Kasumi-1 (cell line): ENCODE measurements around the gene FANCE.

Source experiments
- DNase-seq, 2 experiments: peaks; one replicate each; lab custom pipeline; 2025; lab: John Stamatoyannopoulos, UW

Gene FANCE

DNA sequence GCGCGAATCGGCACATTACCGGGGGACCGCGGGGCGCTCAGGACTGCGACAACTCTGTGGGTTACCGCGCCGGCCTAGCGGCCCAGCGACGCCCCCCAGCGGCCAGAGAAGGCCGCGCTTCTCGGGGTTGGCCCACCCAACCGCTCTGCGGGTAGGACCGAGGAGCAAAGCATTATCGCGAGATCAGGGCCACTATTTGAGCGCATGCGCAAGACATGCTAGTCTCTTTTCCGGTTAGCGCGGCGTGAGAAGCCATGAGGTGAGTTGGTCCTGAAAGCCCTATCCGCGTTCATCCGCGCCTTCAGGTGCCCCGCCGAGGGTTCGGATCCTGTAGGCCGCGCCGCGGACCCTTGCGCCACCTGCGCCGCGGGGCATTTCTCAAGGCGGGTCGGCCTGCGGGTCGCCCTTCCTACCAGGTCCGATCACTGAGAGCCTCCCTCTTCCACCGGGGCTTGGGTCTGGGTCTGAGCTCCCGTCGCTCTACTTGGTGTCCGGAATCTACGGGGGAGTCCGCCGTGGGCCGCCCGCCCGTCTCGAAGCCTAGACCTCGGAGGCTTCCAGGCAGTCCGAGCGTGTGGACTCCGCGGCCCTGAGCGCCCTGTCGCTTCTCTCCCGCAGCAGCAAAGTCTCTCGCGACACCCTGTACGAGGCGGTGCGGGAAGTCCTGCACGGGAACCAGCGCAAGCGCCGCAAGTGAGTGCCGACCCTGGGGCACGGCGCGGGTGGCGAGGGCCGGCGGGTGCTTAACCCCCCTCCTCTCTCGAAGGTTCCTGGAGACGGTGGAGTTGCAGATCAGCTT lies 16.2 kb downstream of the FANCE start, which contains the start of gene RPL10A:
Gene RPL10A, plus strand, starts transcription at position 221 of the 799 bp plus-strand sequence. Its CDS starts 34 bp downstream, at position 255.
- peak; percentile 93 to 95 for DNase-seq

DNA sequence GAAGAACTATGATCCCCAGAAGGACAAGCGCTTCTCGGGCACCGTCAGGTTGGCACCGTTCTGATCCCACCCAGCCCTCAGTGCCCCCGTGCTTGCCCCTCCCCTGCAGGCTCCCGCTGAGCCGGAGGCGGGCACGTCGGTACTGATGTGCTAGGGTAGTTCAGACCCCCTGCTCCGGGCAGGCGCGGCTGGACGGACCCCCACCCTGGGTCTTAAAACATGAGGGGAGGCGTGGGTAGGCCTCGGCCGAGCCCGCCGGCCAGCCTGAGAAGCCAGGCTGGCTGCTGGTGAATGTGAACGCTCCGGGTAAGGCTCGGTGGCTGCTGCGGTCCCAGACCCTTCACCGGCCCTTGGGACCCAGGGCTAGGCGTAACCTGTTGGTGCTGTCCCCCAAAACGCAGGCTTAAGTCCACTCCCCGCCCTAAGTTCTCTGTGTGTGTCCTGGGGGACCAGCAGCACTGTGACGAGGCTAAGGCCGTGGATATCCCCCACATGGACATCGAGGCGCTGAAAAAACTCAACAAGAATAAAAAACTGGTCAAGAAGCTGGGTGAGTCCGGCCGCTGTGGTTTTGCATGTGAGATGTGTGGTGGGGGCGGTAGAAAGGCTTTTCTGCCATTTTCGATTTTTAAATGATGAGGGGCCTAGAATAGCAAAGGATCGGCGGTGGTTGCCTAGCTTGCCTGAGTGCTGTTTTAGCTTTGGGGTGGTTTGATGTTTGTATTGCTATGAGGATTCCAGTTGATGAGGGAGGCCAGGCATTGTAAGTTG lies 17.0 kb downstream of the FANCE start:
- no peak for DNase-seq

DNA sequence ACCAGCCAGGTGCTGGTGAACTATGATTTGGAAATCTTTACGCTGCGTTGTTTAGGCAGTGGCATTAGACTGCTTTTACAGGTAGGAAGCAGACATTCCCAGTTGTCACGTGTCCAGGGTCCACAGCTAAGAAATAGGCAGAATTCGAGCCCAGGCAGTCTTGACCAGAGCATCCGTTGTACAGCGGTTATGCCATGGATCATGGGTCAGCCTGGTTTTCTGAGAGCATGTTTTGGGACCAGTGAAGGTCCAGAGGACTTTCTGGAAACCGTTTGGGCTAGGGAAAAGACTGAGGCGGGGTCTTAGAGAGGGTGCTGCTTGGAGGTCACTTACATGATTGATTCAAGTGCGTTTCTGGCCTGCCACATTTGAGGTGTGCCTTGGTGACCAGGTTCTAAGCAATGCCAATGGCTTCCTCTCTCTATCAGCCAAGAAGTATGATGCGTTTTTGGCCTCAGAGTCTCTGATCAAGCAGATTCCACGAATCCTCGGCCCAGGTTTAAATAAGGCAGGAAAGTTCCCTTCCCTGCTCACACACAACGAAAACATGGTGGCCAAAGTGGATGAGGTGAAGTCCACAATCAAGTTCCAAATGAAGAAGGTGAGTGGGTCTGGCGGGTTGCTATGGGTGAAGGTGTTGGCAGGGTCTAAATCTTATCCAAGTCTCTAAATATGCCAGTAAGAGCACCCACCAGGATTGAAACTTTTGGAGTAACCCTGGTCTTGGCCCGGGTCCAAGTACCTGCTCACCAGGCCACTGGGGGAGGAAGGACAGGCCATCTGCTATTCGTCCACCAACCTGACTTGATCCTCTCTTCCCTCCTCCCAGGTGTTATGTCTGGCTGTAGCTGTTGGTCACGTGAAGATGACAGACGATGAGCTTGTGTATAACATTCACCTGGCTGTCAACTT lies 17.9 kb downstream of the FANCE start:
- no peak for DNase-seq

DNA sequence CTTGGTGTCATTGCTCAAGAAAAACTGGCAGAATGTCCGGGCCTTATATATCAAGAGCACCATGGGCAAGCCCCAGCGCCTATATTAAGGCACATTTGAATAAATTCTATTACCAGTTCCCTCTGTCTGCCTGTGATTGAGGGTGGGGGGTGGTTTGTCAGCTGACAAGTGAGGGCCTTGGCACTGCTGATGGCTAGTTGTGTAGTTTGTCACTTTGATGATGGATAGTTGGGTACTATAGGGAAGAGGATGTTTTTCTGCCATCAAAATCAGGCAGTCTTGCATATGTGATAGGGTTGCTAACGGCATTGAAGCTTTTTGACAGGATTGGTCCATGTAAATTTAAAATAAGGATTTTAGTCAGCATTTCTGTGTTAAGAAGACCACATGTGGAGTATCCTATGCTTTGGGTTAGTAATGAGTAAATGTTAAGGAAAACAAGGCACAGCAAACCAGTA lies 18.6 kb downstream of the FANCE start:
- DNase-seq: no peak

DNA sequence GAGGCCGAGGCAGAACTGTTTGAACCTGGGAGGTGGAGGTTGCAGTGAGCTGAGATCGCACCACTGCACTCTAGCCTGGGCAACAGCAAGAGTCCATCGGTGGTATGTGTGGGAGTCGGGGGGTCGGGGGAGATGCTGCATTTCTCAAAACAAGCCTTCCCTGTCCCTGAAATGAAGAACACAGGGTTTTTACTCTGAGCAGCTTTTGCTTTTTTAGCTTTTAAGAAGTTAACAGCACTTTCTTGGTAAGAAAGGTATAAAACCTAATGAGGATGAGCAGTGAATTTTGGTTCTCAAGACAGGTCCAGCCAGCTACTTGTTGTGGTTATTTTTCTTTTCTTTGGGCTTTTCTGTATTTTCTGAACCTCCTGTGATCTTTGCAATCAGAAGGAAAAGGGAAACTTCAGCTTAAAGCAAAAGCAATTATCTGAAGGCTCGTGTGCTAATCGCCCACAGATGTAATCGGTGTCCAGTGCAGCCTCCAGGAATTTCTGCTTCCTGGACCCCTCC lies 19.8 kb downstream of the FANCE start:
- DNase-seq: no peak

DNA sequence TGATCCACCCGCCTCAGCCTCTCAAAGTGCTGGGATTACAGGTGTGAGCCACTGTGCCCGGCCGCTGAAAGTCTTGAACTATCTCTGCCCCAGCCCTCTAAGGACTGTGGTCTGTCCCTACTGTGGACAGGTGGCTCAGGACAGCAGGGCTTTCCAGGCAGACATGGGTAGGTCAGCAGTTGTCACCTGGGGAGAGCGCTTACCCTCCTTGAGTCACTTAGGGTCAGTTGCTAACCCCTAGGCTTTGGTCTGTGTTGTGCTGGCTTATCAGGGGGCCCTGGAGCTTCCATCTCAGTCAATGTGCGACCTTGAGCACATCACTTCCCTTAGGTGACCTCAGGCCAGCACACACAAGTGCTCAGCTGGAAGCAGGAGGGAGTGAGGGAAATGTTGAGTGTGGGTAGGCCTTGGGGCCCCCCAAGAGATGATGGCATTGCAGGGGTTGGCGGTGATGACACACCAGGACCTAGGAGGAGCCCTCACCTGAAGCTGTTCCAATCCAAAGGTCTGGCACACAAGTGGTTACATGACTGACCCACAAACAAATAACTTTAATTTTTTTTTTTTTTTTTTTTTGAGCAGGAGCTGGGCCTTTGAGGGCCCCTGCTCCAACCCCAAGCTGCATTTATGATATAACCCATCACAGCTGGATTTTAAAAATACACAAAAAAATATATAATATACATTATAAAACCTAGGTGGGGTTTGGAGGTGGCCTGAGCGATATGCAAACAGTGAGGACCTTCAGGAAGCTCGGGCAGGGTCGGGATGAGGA lies 21.1 kb downstream of the FANCE start:
- no peak for DNase-seq

DNA sequence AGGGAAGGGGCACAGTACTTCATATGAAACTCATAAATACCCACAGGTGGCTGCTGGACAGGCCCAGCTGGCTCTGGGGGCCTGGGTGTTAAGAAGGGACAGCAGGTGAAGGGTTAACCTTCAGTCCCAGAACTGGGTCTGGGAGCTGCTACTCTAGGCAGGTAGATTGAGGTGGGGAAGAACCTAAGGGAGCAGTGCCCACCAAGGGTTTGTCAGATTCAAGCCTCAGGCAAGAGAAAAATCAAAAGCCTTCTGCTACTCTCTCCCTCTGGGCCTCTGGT lies 21.7 kb downstream of the FANCE start:
- peak in 1 of 2 experiments; percentile 18 for DNase-seq

DNA sequence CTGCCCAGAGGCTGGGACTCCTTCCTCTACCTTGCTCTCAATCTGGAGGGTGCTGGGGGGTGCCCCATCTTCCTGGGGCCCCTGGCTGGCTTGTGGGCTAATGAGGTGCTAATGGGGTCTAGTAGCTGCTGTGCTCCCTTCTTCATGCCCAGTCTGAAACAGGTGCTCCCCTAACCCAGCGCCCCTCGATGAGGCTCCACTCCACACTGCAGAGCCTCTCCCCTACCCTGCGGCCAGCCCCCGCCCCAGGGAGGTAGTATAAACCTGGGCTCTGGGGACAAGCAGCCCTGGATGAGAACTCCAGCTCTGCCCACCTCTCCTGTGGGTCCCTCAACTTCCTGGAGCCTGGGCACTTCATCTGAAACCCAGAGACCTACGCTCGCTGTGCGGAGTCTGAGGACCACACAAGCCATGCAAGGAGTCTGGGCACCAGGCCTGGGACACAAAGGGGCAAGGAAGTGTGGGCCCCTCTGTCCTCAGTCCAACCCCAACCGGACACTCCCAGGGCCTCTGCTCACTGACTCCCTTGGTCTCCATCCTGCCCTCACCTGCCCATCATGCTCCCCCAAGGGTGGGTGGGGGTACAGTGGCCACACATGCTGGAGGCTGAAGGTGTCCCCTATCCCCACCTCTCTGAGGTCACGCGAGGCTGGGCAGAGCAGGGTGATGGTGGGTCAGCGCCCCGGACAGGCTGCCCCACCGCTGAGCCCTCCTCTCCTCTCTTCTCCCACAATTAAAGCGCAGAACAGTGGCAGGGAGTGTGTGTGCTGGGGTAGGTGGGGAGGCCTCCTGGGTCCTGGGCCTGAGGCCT lies 22.2 kb downstream of the FANCE start:
- DNase-seq: no peak

DNA sequence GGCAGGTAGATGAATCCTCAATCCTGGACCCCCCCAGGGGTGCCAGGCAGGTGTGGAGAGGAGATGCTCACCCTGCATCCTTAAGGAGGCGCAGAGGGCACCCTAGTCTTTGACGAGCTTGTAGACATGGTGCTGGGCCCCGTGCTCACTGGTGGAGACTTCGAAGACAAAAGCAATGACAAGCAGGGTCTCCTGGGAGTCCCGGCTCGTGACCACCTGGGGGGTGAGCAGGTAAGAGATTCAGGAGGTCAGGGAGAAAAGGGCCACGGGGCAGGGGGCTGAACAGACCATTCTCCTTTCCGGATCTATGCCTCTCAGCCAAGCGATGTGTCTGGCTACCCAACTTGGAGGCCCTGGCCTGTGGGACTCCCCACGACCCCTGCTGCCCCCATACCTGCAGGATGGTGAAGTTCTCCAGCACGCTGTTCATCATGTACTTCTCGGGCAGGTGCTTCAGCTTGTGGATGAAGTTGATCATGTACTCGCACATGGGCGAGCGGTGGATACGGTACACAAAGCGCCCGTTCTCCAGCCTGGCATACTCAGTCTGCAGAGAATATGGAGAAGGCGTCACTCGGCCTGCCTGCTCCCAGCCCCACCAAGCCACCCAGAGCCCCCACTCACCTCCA lies 22.9 kb downstream of the FANCE start:
- DNase-seq: no peak

DNA sequence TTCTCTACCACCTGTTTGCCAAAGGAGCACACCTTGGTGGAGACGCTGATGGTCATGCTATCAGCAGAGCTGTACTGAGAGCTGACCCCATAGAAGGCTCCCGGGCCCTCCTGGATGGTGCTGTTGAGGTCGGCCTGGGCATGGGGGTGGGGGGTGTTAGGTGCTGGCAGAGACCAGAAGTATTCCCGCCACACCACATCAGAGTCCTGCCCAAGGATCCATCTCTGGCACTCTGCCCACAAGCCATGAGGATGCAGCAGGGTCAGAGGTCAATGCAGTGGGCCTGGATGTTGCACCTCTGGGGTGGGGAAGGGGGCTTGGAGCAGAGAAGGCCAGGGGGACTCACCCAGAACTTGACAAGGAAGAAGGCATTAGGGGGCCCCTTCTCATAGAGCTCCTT lies 23.4 kb downstream of the FANCE start:
- DNase-seq: no peak

DNA sequence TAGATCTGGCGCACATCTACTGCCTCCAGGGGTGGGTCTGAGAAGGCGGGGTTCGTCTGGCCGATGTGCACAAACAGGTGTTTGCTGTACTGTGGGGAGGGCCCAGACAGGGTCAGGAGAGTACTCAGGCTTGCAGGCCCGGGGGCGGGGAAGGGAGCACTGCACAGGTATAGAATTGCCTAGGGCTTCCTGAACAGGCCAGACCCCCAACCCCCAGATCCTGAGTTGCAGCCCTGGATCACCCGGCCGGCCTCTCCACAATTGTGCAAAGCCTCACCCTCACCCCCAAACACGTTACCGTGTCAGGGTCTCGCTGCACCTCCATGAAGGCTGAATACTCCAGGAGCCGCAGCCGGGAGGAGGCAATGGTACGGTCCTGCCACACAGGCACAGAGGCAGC lies 23.9 kb downstream of the FANCE start:
- no peak for DNase-seq

DNA sequence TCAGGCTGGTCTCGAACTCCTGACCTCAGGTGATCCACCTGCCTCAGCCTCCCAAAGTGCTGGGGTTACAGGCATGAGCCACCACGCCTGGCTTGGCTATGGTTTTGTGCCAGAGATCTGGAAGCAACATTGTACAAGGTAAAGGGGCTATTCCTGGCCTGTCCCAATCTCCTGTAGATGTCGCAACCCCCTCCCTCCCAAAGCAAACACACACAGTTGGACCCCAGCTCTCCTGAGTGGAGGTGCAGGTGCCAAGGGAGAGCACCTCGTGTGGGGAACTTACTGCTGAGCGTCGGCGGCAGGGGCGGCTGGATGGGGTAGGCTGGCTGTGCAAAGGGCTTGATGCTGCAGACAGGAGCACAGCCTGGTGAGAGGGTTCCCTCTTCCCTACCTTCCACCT lies 24.9 kb downstream of the FANCE start:
- DNase-seq: no peak

DNA sequence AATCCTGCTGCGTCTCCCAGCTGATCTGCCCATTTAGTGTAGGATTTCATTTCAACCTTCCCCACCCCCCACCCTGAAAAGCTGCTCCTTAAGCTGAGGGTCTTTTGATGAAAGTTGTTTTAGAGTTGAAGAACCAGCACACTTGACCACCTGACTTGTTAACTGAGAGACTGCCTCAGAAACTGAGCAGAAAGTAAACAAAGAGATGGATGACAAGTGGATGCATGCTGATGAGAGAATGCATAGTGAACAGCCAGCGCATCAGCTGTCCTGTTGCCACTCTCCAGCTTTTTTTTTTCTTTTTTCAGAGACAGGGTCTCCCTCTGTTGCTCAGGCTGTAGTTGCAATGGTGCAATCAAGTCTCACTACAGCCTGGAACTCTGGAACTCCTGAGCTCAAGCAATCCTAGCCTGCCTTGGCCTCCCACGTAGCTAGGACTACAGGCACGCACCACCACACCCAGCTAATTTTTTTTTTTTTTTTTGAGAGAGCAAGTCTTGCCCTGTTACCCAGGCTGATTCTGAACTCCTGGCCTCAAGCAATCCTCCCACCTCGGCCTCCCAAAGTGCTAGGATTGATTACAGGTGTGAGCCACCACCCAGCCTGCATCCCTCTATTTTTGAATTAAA lies 25.5 kb downstream of the FANCE start:
- no peak for DNase-seq

DNA sequence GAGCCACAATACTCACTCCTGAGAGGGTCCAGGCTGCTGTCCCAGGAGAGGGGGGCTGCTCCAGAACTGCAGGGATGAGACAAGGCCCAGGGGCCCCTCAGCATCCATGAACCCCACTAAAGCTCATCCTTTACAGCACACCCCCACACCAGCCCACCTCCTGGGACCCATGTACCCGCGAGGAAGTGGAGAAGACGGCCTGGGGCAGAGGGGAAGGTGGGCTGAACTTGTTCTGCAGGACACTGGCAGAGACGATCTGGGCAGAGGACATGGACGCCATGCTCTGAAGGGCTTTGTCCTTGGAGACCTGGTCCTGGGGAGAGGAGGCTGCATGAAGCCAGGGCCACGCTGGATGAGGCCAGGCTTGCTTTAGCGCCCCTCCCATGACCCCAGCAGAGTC lies 26.1 kb downstream of the FANCE start:
- no peak for DNase-seq

DNA sequence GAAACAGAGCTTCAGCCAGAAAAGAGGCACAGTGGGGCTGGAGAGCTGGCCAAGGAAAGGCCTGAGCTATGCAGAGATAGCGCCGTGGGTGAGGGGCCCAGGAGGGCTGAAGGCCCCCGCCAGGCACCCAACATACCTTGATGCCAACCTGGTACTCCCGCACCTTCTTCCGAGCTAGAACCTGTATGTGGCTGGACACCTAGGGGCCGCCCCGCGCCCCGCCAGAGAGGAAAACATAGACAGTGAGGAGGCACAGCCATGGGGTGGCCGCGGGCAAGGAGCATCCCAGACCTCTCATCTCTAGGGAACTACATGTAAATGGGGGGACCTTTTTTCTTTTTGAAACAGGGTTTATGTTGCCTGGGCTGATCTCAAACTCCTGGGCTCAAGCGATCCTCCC lies 28.0 kb downstream of the FANCE start:
- no peak for DNase-seq

DNA sequence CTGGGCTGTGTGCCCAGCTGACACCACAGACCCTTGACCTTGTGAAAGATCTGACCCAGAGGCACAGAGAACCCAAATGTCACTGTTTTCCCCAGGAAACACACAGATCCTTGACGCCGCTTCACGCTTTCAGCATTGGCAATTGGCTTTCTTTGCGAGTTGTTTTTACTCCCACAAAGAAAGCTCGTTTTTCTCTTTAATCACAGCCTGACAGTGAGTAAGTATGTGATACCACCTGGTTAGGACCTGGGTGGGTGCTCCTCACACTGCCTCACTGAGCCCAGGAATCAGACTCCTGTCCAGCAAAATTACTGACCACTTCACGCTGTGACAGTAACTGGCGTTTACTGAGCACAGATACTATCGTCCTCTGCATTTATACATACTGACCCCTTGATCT lies 29.1 kb downstream of the FANCE start:
- DNase-seq: no peak

DNA sequence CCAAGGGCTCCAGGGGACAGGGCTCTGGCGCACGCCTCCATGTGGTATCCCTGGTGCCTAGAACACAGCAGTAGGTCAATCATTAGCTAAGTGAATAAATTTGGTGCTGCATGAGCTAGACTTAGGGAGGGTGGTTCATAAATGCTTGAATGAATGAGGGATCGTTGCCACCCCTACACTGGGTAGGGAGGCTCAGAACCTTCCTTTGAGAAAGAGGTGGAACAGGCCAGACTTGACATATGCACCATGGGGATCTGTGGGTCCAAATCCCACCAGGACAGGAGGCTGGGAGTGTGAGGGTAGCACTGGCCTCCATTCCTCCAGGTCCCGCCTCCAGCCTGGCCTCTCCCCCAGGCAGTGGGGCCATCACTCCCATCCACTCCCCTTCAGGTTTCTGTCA lies 30.9 kb downstream of the FANCE start:
- no peak for DNase-seq

DNA sequence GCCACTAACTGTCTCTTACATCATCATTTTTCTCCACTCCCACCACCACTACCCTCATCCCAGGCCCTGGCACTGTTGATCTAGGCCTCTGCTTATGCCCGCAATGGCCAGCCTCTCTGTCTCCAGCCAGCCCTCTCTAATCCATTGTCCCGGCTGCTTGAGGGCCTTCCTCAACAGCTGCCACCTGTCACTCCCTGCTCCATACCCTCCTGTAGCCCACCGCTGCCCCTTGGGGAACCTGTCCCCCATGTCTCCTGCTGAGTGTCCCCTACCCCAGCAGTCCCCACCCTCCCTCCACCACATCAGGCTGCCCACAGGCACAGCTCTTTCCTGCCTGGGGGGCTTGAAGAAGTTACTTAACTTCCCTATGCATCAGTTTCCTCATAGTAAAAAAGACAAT lies 31.4 kb downstream of the FANCE start:
- no peak for DNase-seq

DNA sequence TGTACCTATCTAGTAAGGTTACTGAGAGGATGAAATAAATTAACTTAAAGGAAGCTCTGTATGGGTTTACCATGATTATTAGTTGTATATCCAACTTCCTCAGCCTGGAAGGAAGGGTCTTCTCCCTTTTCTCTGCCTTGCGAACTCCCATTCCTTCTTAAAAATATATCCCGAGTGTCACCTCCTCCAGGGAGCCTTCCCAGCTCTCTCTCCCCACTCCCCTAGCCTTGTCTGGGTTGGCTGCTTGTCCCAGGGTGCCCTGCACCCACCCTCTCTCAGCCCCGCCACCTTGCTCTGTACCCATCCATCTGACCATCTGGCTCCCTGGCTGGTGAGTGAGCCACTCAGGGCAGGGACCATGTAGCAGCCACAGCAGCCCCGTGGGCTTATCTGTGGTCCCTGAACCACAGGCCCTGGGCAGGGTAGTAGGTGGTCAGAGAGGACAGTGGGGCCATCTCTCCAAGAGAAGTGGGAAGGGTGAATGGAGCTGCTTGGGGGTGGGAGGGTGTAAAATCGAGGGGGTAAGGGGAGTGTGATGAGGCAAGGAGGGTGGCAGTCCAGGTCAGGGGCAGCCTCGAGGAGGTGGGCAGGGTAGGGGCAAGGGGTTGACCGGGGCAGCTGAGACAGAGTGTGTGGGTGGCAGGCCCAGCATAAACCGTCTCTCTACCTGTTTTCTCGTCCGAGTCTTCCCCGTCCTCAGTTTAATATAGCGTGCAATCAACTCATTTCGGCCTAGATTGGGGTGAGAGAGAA lies 31.9 kb downstream of the FANCE start:
- no peak for DNase-seq
